GM10248 (cell line): ENCODE measurements around the gene NOP14.

Experiments
- CTCF ChIA-PET: fragments of 300-600 bp; sonication (Branson Sonifier 250); formaldehyde crosslinking; extraction: SDS; loops from one replicate; lab custom pipeline; 2021; ENCODE audit warnings: antibody characterized with exemption; lab: Yijun Ruan, JAX
- POLR2A ChIA-PET: fragments of 350-650 bp; sonication (Branson Sonifier 250); formaldehyde crosslinking; extraction: SDS; loops from one replicate; lab custom pipeline; 2020; ENCODE audit warnings: antibody characterized with exemption; lab: Yijun Ruan, JAX
- DNase-seq: peaks from one replicate; pipeline ENCODE4 v3.0.0; 2012; ENCODE audit errors: extremely low spot score
- CTCF ChIP-seq: IDR thresholded peaks from 2 replicates; pipeline ENCODE4 v1.5.1; 2012; ENCODE audit warnings: mild to moderate bottlenecking, low read depth; ENCODE audit errors: extremely low read depth, missing control alignments, control extremely low read depth

The NOP14 gene

GRCh38 chr4:2935762-2936743 is 27.2 kb downstream of the NOP14 start:
- TF ChIP-seq CTCF, result no peak
- ChIA-PET POLR2A (interaction anchor here (0.5 to 3.9 kb wide), 12 partner anchors 11 to 401 kb away, joined by 3 to 19 read pairs (median 5); partner anchors contain the start of genes GRK4 and NOP14), CTCF (interaction anchor here (0.9 to 2.8 kb wide), 15 partner anchors 9 to 180 kb away, joined by 3 to 27 read pairs (median 4); partner anchors contain the start of genes GRK4, NOP14 and TNIP2)
- peak; percentile 43 for DNase-seq

GRCh38 chr4:2934813-2935761 is 28.1 kb downstream of the NOP14 start:
- ChIA-PET CTCF (interaction anchor here (0.9 to 2.8 kb wide), 11 partner anchors 10 to 171 kb away, joined by 3 to 27 read pairs (median 6); partner anchors contain the start of genes GRK4 and NOP14), POLR2A (interaction anchor here (0.5 to 3.9 kb wide), 10 partner anchors 10 to 189 kb away, joined by 3 to 19 read pairs (median 6); partner anchors contain the start of genes GRK4 and NOP14)
- peak; percentile 95 for DNase-seq
- peak; percentile 31 for TF ChIP-seq CTCF

- peak; percentile 59 for DNase-seq
- ChIA-PET CTCF (interaction anchor here (1.5 to 2.6 kb wide), 2 partner anchors 10 to 28 kb away, joined by 6 to 11 read pairs; partner anchors contain the start of genes GRK4 and NOP14), POLR2A (no interaction called here)
- TF ChIP-seq CTCF, result no peak
These were observed 29.0 kb downstream of the NOP14 start for GRCh38 chr4:2934077-2934812.

- no peak for TF ChIP-seq CTCF
- DNase-seq, result no peak
- POLR2A ChIA-PET, result no interaction called here
- CTCF ChIA-PET, result no interaction called here
These were observed 29.6 kb downstream of the NOP14 start for GRCh38 chr4:2933566-2934076.

- no peak for DNase-seq
- ChIA-PET POLR2A (no interaction called here), CTCF (no interaction called here)
- no peak for TF ChIP-seq CTCF
These were observed 30.1 kb downstream of the NOP14 start for GRCh38 chr4:2932951-2933565.
